H1 (cell line): Measurements from ENCODE around the gene PRLH. TPM values are rescaled to one million over a fixed set of nuclear protein-coding genes. Genes with fewer than 3 reads are reported as not detected.

Source experiments
- CTCF ChIA-PET: fragments of 300-600 bp; sonication (Branson Sonifier 250); formaldehyde crosslinking; loops from one replicate; lab custom pipeline; 2021; ENCODE audit not compliant: partially characterized antibody; lab: Charles Lee
- POLR2A ChIA-PET: fragments of 300-600 bp; sonication (Branson Sonifier 250); formaldehyde crosslinking; loops from one replicate; lab custom pipeline; 2021; ENCODE audit warnings: inconsistent platforms; ENCODE audit not compliant: partially characterized antibody; lab: Charles Lee
- DNase-seq, 2 experiments: peaks; one replicate each; pipeline versions ENCODE4 v3.0.0 to v3.0.0-alpha.2; 2010 to 2022; ENCODE audit warnings: low spot score in 2 of 2, low read depth in 1 of 2, mixed read lengths in 1 of 2
- FAIRE-seq: peaks from 2 replicates; lab custom pipeline; 2011; peaks lifted over from hg19 to GRCh38; lab: Jason Lieb, UNC
- H2AFZ ChIP-seq: 2 replicates; pipeline ENCODE4 v1.8.1; 2012; ENCODE audit warnings: low read length, inconsistent platforms
- H2AK5ac ChIP-seq: 2 replicates; pipeline ENCODE4 v1.6.1; 2013; ENCODE audit warnings: low read depth, low read length
- H2BK120ac ChIP-seq: replicated peaks from 2 replicates; pipeline ENCODE3; 2013; ENCODE audit warnings: low read depth, low read length, inconsistent platforms
- H2BK12ac ChIP-seq: 2 replicates; pipeline ENCODE4 v1.6.1; 2013; ENCODE audit warnings: low read depth, low read length
- H2BK15ac ChIP-seq: 2 replicates; pipeline ENCODE4 v1.6.1; 2013; ENCODE audit warnings: low read length
- H2BK20ac ChIP-seq: 2 replicates; pipeline ENCODE4 v1.6.1; 2013; ENCODE audit warnings: low read length
- H2BK5ac ChIP-seq: 2 replicates; pipeline ENCODE4 v1.6.1; 2013; ENCODE audit warnings: low read depth, low read length
- H3K14ac ChIP-seq: 2 replicates; pipeline ENCODE4 v1.6.1; 2013; ENCODE audit warnings: inconsistent platforms; ENCODE audit not compliant: insufficient read length
- H3K18ac ChIP-seq: 2 replicates; pipeline ENCODE4 v1.6.1; 2013; ENCODE audit warnings: low read length; ENCODE audit errors: extremely low read depth
- H3K23ac ChIP-seq: 2 replicates; pipeline ENCODE4 v1.6.1; 2013; ENCODE audit warnings: inconsistent platforms; ENCODE audit not compliant: insufficient read length
- H3K23me2 ChIP-seq: 2 replicates; pipeline ENCODE4 v1.6.1; 2013; ENCODE audit warnings: low read depth, low read length
- H3K27ac ChIP-seq: 2 replicates; pipeline ENCODE4 v1.6.1; 2011; ENCODE audit warnings: low read depth, low read length, inconsistent platforms
- H3K27me3 ChIP-seq, 4 experiments: replicated peaks in 1 of 4; 1 replicate in 1 of 4; 2 replicates in 3 of 4; pipeline versions ENCODE4 v1.6.1 to v1.8.1; 2011 to 2013; ENCODE audit warnings: low read length in 3 of 4, mild to moderate bottlenecking in 3 of 4, inconsistent platforms in 2 of 4, mixed read lengths in 2 of 4, moderate library complexity in 1 of 4; ENCODE audit not compliant: control insufficient read depth in 3 of 4, insufficient read depth in 3 of 4; ENCODE audit errors: extremely low read depth in 1 of 4
- H3K36me3 ChIP-seq, 4 experiments: 2 replicates each; pipeline versions ENCODE4 v1.6.1 to v1.8.1; 2011 to 2013; ENCODE audit warnings: mild to moderate bottlenecking in 4 of 4, low read length in 3 of 4, moderate library complexity in 2 of 4, control low read depth in 1 of 4, inconsistent platforms in 1 of 4; ENCODE audit not compliant: insufficient read depth in 4 of 4, control insufficient read depth in 2 of 4
- H3K4ac ChIP-seq: replicated peaks from 2 replicates; pipeline ENCODE3; 2013; ENCODE audit warnings: low read length, low read depth, mixed read lengths, inconsistent platforms; ENCODE audit not compliant: insufficient read length
- H3K4me1 ChIP-seq, 4 experiments: replicated peaks in 1 of 4; 1 replicate in 1 of 4; 2 replicates in 3 of 4; pipeline versions ENCODE4 v1.6.1 to v1.8.1; 2011 to 2013; ENCODE audit warnings: low read length in 3 of 4, inconsistent platforms in 2 of 4, mixed read lengths in 1 of 4; ENCODE audit not compliant: insufficient read depth in 4 of 4, control insufficient read depth in 3 of 4
- H3K4me2 ChIP-seq, 2 experiments: 2 replicates each; pipeline versions ENCODE4 v1.6.1 to v1.8.1; 2011 to 2013; ENCODE audit warnings: low read depth in 2 of 2, low read length in 2 of 2, control low read depth in 1 of 2, inconsistent platforms in 1 of 2, mild to moderate bottlenecking in 1 of 2; ENCODE audit not compliant: insufficient read depth in 1 of 2
- H3K4me3 ChIP-seq, 4 experiments: fragments of 200-600, 300-600 bp in 1 of 4; sonication (generic), shearing (Covaris generic), sonication (Bioruptor Twin) in 1 of 4; 2 replicates each; pipeline versions ENCODE4 v1.5.1 to v1.8.1; 2011 to 2016; ENCODE audit warnings: low read length in 4 of 4, low read depth in 3 of 4, control low read depth in 2 of 4, inconsistent platforms in 2 of 4, mild to moderate bottlenecking in 2 of 4, mixed read lengths in 1 of 4, moderate library complexity in 1 of 4; ENCODE audit not compliant: insufficient read depth in 2 of 4; ENCODE audit errors: extremely low read depth in 1 of 4
- H3K56ac ChIP-seq: replicated peaks from 2 replicates; pipeline ENCODE3; 2013; ENCODE audit warnings: low read depth, mild to moderate bottlenecking, mixed read lengths, low read length, inconsistent platforms; ENCODE audit not compliant: insufficient read length
- H3K79me1 ChIP-seq: 2 replicates; pipeline ENCODE4 v1.6.1; 2013; ENCODE audit warnings: low read depth, low read length, control low read depth
- H3K79me2 ChIP-seq, 2 experiments: 2 replicates each; pipeline versions ENCODE4 v1.6.1 to v1.8.1; 2012 to 2013; ENCODE audit warnings: low read length in 2 of 2, mild to moderate bottlenecking in 2 of 2, inconsistent platforms in 1 of 2; ENCODE audit not compliant: insufficient read depth in 2 of 2, control insufficient read depth in 1 of 2
- H3K9ac ChIP-seq, 4 experiments: replicated peaks in 1 of 4; 1 replicate in 1 of 4; 2 replicates in 3 of 4; pipeline versions ENCODE4 v1.6.1 to v1.8.1; 2011 to 2013; ENCODE audit warnings: low read depth in 3 of 4, low read length in 3 of 4, control low read depth in 2 of 4, mild to moderate bottlenecking in 2 of 4, moderate library complexity in 2 of 4, inconsistent platforms in 1 of 4; ENCODE audit errors: extremely low read depth in 1 of 4
- H3K9me3 ChIP-seq, 2 experiments: 2 replicates each; pipeline versions ENCODE4 v1.6.1 to v1.8.1; 2012 to 2013; ENCODE audit warnings: mild to moderate bottlenecking in 2 of 2, moderate library complexity in 2 of 2, control low read depth in 1 of 2, inconsistent platforms in 1 of 2, low read depth in 1 of 2, low read length in 1 of 2, mixed read lengths in 1 of 2; ENCODE audit not compliant: insufficient read depth in 2 of 2
- H4K20me1 ChIP-seq, 2 experiments: replicated peaks in 1 of 2; 2 replicates each; pipeline versions ENCODE3 to v1.8.1; 2011 to 2013; ENCODE audit warnings: inconsistent platforms in 2 of 2, low read length in 2 of 2, mild to moderate bottlenecking in 1 of 2; ENCODE audit not compliant: insufficient read depth in 2 of 2, control insufficient read depth in 1 of 2
- H4K5ac ChIP-seq: 2 replicates; pipeline ENCODE4 v1.6.1; 2013; ENCODE audit warnings: low read length, low read depth, mixed read lengths, inconsistent platforms; ENCODE audit not compliant: insufficient read length
- H4K8ac ChIP-seq: 2 replicates; pipeline ENCODE4 v1.8.0; 2013; ENCODE audit warnings: mild to moderate bottlenecking, moderate library complexity, low read length, inconsistent platforms; ENCODE audit not compliant: insufficient read depth; ENCODE audit errors: extremely low read depth
- H4K91ac ChIP-seq: replicated peaks from 2 replicates; pipeline ENCODE3; 2013; ENCODE audit warnings: low read length, mixed read lengths, inconsistent platforms; ENCODE audit not compliant: insufficient read length
- BRCA1 ChIP-seq: IDR thresholded peaks from 2 replicates; pipeline ENCODE4 v1.6.1; 2012; ENCODE audit warnings: low read depth, low read length, improper control_type of control experiment
- CHD1 ChIP-seq: IDR thresholded peaks from 2 replicates; pipeline ENCODE4 v1.6.1; 2012; ENCODE audit warnings: low read depth, low read length, improper control_type of control experiment
- WGBS, 2 experiments: shearing (Covaris generic) in 1 of 2; methylation state at CpG; one replicate each; pipeline versions ENCODE4 v1.1.6 to v1.1.7; 2013 to 2015; ENCODE audit warnings: low lambda C conversion rate in 2 of 2, mixed read lengths in 2 of 2, inconsistent platforms in 1 of 2, low coverage in 1 of 2, missing lambda C conversion rate in 1 of 2; ENCODE audit not compliant: insufficient replicate concordance in 2 of 2, insufficient coverage in 1 of 2, insufficient read length in 1 of 2; ENCODE audit errors: extremely low coverage in 1 of 2, missing lambda C conversion rate in 1 of 2; 5-methylcytosine and 5-hydroxymethylcytosine counted together
- polyA plus RNA-seq, 7 experiments: library from polyadenylated mRNA; depleted of rRNA in 3 of 7; stranded (reverse) in 5 of 7; unstranded in 2 of 7; fragments of >200 nt in 5 of 7; fragments of 200-250 nt in 2 of 7; gene quantifications; 1 replicate in 5 of 7; 2 replicates in 1 of 7; 4 replicates in 1 of 7; pipeline versions ENCODE4 v1.2.1 to v1.2.3, GENCODE V29; 2011 to 2013; ENCODE audit warnings: missing spikeins in 2 of 7, mixed read lengths in 2 of 7
- total RNA-seq: library from RNA; stranded (reverse); fragmentation: NEBNext Ultra II Directional; extraction: Animal tissue kit (Norgen Biotek cat#: 25700); gene quantifications from 2 replicates; pipeline ENCODE4 v1.2.1, GENCODE V29; 2021

PRLH gene
- total and polyA plus RNA-seq, 2 of the 8 experiments (the other 6 are each of a cell fraction or from before 2014, with no cell fraction given): not detected

GRCh38 chr2:237558961-237559641 is 7.3 kb upstream of the PRLH start:
- Histone ChIP-seq H2BK15ac (no peak overlapping the region), H3K4me2 (no peak overlapping the region), H3K4me1 (no peaks in the 10 kb centered on the region), H2BK12ac (no peak overlapping the region), H2BK5ac (no peak overlapping the region), H3K9me3 (peaks cover 4% of the 10 kb centered on the region in 2 experiments; a peak in 3 of 4 replicates), H4K20me1 (no peaks in the 10 kb centered on the region), H2BK120ac (no peak overlapping the region), H3K18ac (no peak overlapping the region; the same call in 1 of the 2 replicates), H3K9ac (no peak overlapping the region), H3K23ac (no peak overlapping the region), H3K14ac (no peak overlapping the region), H4K8ac (no peak overlapping the region), H3K36me3 (peaks cover 0 to 11% (median 5%) of the 10 kb centered on the region in 4 experiments; a peak in 2 of 8 replicates), H2AK5ac (no peak overlapping the region), H3K4me3 (no peak overlapping the region), H2BK20ac (no peak overlapping the region), H3K79me1 (no peaks in the 10 kb centered on the region), H3K79me2 (no peaks in the 10 kb centered on the region), H3K23me2 (no peaks in the 10 kb centered on the region), H4K91ac (no peak overlapping the region), H3K27ac (no peak overlapping the region), H4K5ac (no peak overlapping the region), H3K27me3 (no peaks in the 10 kb centered on the region; a peak in 1 of 7 replicates), H3K56ac (no peak overlapping the region), H3K4ac (no peak overlapping the region), H2AFZ (no peak overlapping the region)
- DNase-seq (no peak), FAIRE-seq (no peak)
- POLR2A ChIA-PET: interaction anchor here (1.0 kb wide), 1 partner anchor 10 kb away, joined by 3 read pairs; no protein-coding TSS in a partner anchor
- 88% methylated on average over 21 of the region's 22 CpGs; no CpG with 5 or more reads in 1 of the 2 experiments for WGBS, 2 experiments
- TF ChIP-seq BRCA1 (no peak), CHD1 (no peak)
- CTCF ChIA-PET: interaction anchor here (0.6 to 5.6 kb wide), 6 partner anchors 7 to 406 kb away, joined by 3 to 25 read pairs (median 4); no protein-coding TSS in a partner anchor
